ENCODE measurements around the gene HTR4.
"Not testable (repeated sequence)": the region's sequence is repeated elsewhere in the genome, so short reads cannot be mapped to it uniquely, and the experiment has no call there.

The HTR4 gene

GRCh38 chr5:148532969-148533670 lies 121.2 kb downstream of the HTR4 start:
- no peak for DNase-seq (ENCODE audit: low spot score)

GRCh38 chr5:148529450-148529849 lies 124.9 kb downstream of the HTR4 start:
- DNase-seq (ENCODE audit: low spot score), result not testable (repeated sequence)

GRCh38 chr5:148524721-148525120 lies 129.6 kb downstream of the HTR4 start:
- no peak for DNase-seq (ENCODE audit: low spot score)

GRCh38 chr5:148523139-148523538 lies 131.2 kb downstream of the HTR4 start:
- DNase-seq (ENCODE audit: low spot score), result no peak

GRCh38 chr5:148515460-148515859 lies 138.9 kb downstream of the HTR4 start:
- no peak for DNase-seq (ENCODE audit: low spot score)

- no peak for DNase-seq (ENCODE audit: low spot score)
These were observed 140.0 kb downstream of the HTR4 start for GRCh38 chr5:148514344-148514743.

GRCh38 chr5:148512498-148512897 lies 141.8 kb downstream of the HTR4 start:
- DNase-seq (ENCODE audit: low spot score), result no peak

- DNase-seq (ENCODE audit: low spot score), result no peak
These were observed 142.4 kb downstream of the HTR4 start for GRCh38 chr5:148511810-148512347.

GRCh38 chr5:148509893-148510292 lies 144.4 kb downstream of the HTR4 start:
- no peak for DNase-seq (ENCODE audit: low spot score)

GRCh38 chr5:148507648-148508047 lies 146.7 kb downstream of the HTR4 start:
- DNase-seq (ENCODE audit: low spot score), result no peak

- DNase-seq (ENCODE audit: low spot score), result no peak
These were observed 154.9 kb downstream of the HTR4 start for GRCh38 chr5:148499452-148499851.

GRCh38 chr5:148497757-148498156 lies 156.6 kb downstream of the HTR4 start:
- DNase-seq (ENCODE audit: low spot score), result no peak

- no peak for DNase-seq (ENCODE audit: low spot score)
These were observed 162.0 kb downstream of the HTR4 start for GRCh38 chr5:148492351-148492750.

GRCh38 chr5:148491793-148492184 lies 162.5 kb downstream of the HTR4 start:
- DNase-seq (ENCODE audit: low spot score), result no peak

- no peak for DNase-seq (ENCODE audit: low spot score)
These were observed 163.1 kb downstream of the HTR4 start for GRCh38 chr5:148491015-148491792.

GRCh38 chr5:148488757-148489156 lies 165.6 kb downstream of the HTR4 start:
- DNase-seq (ENCODE audit: low spot score), result no peak

GRCh38 chr5:148486456-148486855 lies 167.9 kb downstream of the HTR4 start:
- no peak for DNase-seq (ENCODE audit: low spot score)

GRCh38 chr5:148484651-148485050 lies 169.7 kb downstream of the HTR4 start:
- no peak for DNase-seq (ENCODE audit: low spot score)

- DNase-seq (ENCODE audit: low spot score), result no peak
These were observed 170.6 kb downstream of the HTR4 start for GRCh38 chr5:148483750-148484149.

- peak; percentile 66 for DNase-seq (ENCODE audit: low spot score)
These were observed 171.4 kb downstream of the HTR4 start for GRCh38 chr5:148482697-148483462.

- no peak for DNase-seq (ENCODE audit: low spot score)
These were observed 172.1 kb downstream of the HTR4 start for GRCh38 chr5:148482196-148482595.

- DNase-seq (ENCODE audit: low spot score), result no peak
These were observed 176.9 kb downstream of the HTR4 start for GRCh38 chr5:148477429-148477828.

GRCh38 chr5:148476302-148476701 lies 178.0 kb downstream of the HTR4 start:
- no peak for DNase-seq (ENCODE audit: low spot score)

Measured in AG20443 (cell line).